AG04449 (cell line): ENCODE data around the gene RUNX2.

ENCODE experiments used
- CTCF ChIA-PET: fragments of 350-600 bp; formaldehyde crosslinking; extraction: SDS; loops from one replicate; lab custom pipeline; 2021; ENCODE audit warnings: antibody characterized with exemption; lab: Yijun Ruan, JAX
- POLR2A ChIA-PET: fragments of 400-600, 350-600 bp; formaldehyde crosslinking; extraction: SDS; loops from one replicate; lab custom pipeline; 2020; ENCODE audit warnings: antibody characterized with exemption, inconsistent platforms; lab: Yijun Ruan, JAX
- DNase-seq: peaks from one replicate; pipeline ENCODE4 v3.0.0-alpha.2; 2010; ENCODE audit warnings: low read depth, low spot score
- H3K4me3 ChIP-seq: 2 replicates; pipeline ENCODE4 v1.5.1; 2011; ENCODE audit warnings: low read depth, mild to moderate bottlenecking, control low read depth, low read length
- TF ChIP-seq, protein P1 (sequence below): IDR thresholded peaks from one replicate; pipeline ENCODE4 v1.5.1; 2011; ENCODE audit warnings: mild to moderate bottlenecking, moderate library complexity, low read length, control low read depth, inconsistent platforms; ENCODE audit not compliant: insufficient read depth; ENCODE audit errors: missing control alignments

The RUNX2 gene

DNA sequence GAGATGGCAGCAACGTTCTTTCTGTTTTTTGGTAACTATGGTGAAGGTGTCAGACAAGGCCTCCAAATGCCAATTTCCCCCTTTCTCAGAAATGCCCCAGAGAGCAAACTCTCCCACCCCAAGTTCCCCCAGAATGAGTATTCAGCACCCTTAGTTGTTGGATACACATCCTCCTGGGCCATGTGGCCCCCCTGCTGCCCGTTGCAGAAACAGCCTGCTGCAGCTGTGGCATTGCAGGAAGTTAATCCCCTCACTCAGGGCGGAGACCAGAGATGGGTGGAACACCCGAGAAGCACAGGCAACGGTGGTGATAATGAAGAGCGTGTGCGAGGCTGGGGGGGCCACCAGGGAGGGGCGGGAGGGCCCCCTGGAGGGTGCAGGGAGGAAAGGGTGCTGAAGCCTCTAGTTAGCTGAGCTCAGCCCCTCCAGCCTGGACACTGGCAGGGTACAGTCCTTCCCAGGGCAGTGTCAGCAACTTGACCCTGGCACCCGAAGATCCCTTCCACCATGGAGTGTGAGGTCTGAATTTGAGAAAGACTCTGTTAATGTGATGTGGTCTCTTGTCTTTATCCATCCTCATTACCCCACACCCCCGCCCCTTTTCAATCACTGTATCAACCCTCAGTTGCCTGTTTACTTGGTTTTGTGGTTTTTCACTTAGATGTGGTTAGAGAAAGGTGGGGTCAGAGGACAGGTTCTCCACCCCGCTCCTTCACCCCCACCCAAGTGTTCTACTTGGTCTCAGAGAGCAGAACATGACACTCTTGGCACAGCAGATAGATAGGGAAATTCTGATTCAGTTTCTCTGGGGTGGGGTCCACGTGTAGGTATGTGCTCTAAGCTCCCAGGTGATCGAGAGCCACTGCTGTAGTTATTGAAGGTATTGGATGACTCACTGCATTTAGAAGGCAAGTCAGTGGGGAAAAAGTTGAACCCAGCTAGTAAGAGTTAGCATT is 258.4 kb downstream of the RUNX2 start:
- POLR2A ChIA-PET, result no interaction called here
- DNase-seq, result no peak
- no peak overlapping the region for H3K4me3 ChIP-seq
- TF ChIP-seq, protein P1, sequence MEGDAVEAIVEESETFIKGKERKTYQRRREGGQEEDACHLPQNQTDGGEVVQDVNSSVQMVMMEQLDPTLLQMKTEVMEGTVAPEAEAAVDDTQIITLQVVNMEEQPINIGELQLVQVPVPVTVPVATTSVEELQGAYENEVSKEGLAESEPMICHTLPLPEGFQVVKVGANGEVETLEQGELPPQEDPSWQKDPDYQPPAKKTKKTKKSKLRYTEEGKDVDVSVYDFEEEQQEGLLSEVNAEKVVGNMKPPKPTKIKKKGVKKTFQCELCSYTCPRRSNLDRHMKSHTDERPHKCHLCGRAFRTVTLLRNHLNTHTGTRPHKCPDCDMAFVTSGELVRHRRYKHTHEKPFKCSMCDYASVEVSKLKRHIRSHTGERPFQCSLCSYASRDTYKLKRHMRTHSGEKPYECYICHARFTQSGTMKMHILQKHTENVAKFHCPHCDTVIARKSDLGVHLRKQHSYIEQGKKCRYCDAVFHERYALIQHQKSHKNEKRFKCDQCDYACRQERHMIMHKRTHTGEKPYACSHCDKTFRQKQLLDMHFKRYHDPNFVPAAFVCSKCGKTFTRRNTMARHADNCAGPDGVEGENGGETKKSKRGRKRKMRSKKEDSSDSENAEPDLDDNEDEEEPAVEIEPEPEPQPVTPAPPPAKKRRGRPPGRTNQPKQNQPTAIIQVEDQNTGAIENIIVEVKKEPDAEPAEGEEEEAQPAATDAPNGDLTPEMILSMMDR, result no peak
- CTCF ChIA-PET, result interaction anchor here (1.0 to 1.1 kb wide), 2 partner anchors 14 to 129 kb away, joined by 3 to 4 read pairs; no protein-coding TSS in a partner anchor

DNA sequence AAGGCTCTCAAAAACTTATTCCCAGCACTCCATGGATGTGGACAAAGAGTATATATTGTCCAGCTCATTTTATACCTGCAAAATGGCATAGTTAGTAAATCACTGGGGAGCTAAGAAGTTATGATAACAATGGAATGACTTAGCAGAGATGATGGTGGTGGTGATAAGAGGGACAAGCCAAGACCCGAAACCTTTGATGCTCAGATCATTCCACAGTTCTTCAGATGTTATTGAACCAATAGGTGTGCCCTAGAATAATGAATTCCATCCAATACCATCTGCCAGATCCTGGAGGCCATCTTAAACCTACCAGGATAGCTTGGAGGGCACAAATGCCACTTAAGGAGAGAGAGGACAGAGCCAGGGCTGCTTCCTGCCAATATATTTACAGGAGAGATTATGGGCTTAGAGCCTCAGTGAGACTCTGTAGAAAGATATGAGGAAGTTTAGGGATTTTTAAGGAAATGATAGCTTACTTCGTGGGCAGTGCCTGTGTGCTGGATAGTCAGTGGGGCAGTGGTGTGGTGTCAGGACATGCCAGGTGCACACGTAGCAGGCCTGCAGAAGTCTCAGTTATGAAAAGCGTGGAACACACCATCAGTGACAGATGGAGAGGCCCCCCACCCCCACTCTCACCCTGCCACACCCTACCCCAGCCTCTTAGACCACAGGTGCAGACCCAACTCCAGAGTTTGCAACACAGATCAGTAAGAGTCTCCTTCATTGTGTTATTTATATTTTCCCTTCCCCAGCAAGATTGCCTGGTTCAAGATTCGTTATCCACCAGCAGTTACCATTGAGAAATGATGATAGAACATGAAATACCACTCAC is 259.3 kb downstream of the RUNX2 start:
- POLR2A ChIA-PET, result no interaction called here

DNA sequence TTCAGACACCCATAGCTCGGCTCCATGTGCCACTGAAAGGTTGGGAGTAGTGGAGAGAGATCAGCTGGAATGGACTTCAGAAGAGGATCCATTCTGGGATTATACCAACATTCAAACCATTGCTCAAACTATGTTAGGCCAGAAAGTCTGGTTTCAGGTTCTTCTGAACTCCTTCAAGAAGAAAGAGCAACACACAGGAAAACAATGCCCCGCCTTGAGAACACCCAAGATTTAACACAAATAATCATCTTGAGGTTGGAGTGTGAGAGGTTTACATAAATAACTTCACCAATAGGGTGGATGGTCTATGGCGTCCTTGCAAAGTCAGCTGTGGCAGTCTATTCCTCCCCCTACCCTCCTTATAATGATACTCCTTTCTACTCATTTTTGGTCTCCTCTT is 261.2 kb downstream of the RUNX2 start:
- ChIA-PET CTCF (interaction anchor here (2.2 kb wide), 1 partner anchor 125 kb away, joined by 9 read pairs; no protein-coding TSS in a partner anchor), POLR2A (no interaction called here)
- no peak overlapping the region for H3K4me3 ChIP-seq
- TF ChIP-seq, protein P1, result no peak
- no peak for DNase-seq

More for the DNA sequence above, 259.3 kb downstream of the RUNX2 start:
- TF ChIP-seq, protein P1, result no peak
- DNase-seq, result no peak
- CTCF ChIA-PET, result interaction anchor here (0.9 to 1.1 kb wide), 2 partner anchors 9 to 130 kb away, joined by 3 read pairs; no protein-coding TSS in a partner anchor
- H3K4me3 ChIP-seq, result no peak overlapping the region

DNA sequence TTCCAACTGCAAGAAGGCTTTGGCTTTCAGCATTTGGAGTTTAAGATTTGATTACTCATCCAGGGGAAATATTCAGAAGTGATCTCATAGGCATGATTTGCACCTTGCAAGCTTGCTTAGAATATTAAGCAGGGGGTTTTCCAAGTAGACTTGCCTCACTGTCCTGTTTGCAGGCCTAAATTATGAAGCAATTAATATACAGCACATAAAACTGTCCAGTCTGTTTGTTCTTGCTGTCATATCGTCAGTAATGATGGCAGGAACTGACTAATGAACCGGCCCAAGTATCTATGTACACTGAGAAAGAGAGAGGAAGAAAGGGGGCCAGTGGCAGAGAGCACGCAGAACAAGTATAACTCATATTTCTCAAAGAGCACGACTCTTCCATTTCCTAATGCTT is 262.1 kb downstream of the RUNX2 start:
- POLR2A ChIA-PET, result no interaction called here
- CTCF ChIA-PET, result interaction anchor here (0.7 to 2.2 kb wide), 2 partner anchors 23 to 125 kb away, joined by 3 to 9 read pairs; no protein-coding TSS in a partner anchor
- TF ChIP-seq, protein P1, result no peak
- no peak overlapping the region for H3K4me3 ChIP-seq
- DNase-seq, result peak; percentile 89

DNA sequence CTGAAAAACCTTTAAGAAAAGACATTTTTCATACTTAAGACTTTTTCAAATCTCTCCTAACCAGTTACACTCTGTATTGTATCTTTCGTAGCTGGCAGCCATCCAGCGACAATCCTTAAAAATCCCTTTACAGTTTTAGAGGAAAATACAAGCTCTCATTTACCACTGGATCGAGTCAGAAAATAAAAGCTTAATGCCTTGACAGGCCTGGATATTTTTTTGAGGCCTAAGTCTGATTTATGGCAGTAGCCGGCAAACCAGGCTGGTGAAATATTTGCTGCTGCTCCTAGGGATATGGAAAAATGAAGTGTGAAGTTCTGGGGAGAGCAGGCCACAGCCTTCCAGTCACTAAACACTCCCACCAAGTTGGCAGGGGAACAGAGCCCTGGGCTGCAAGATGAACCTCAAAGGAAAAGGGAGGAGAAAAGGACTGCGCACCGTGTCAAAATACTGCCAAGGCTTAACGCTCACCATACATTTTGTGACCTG is 262.6 kb downstream of the RUNX2 start:
- DNase-seq, result no peak
- ChIA-PET CTCF (interaction anchor here (0.7 to 2.2 kb wide), 2 partner anchors 23 to 124 kb away, joined by 3 to 9 read pairs; no protein-coding TSS in a partner anchor), POLR2A (no interaction called here)
- H3K4me3 ChIP-seq, result no peak overlapping the region
- TF ChIP-seq, protein P1, result no peak
